Fibroblast of villous mesenchyme (primary cell): Measurements from ENCODE around the gene C1GALT1. TPM values are rescaled to one million over a fixed set of nuclear protein-coding genes. Genes with fewer than 3 reads are reported as not detected.

Experiments used
- DNase-seq: peaks from one replicate; pipeline ENCODE4 v3.0.0-alpha.2; 2010; ENCODE audit warnings: low read depth
- H3K4me3 ChIP-seq: 2 replicates; pipeline ENCODE4 v1.5.1; 2011; ENCODE audit warnings: low read depth, mild to moderate bottlenecking, low read length
- CTCF ChIP-seq: IDR thresholded peaks from 2 replicates; pipeline ENCODE4 v1.5.1; 2012; ENCODE audit warnings: low read depth, mild to moderate bottlenecking, low read length; ENCODE audit not compliant: insufficient read depth
- total RNA-seq: library from RNA; depleted of rRNA; stranded (reverse); fragments of >200 nt; gene quantifications from 2 replicates; pipeline ENCODE4 v1.2.3, GENCODE V29; 2012

Gene C1GALT1
- total RNA-seq, 1 donor = 11.7 TPM

- no peak for DNase-seq
- TF ChIP-seq CTCF = no peak
- no peak overlapping the region for H3K4me3 ChIP-seq
Observed at GRCh38 chr7:7223250-7223649, 40.9 kb downstream of the C1GALT1 start.

- TF ChIP-seq CTCF = no peak
- peak; percentile 37 for DNase-seq
- H3K4me3 ChIP-seq = no peak overlapping the region
Observed at GRCh38 chr7:7226407-7226806, 44.1 kb downstream of the C1GALT1 start.

GRCh38 chr7:7228472-7228871 lies 46.1 kb downstream of the C1GALT1 start:
- no peak for TF ChIP-seq CTCF
- peak; percentile 38 for DNase-seq
- no peak overlapping the region for H3K4me3 ChIP-seq

- no peak for DNase-seq
- TF ChIP-seq CTCF = no peak
- no peak overlapping the region for H3K4me3 ChIP-seq
Observed at GRCh38 chr7:7228967-7229366, 46.6 kb downstream of the C1GALT1 start.

GRCh38 chr7:7231000-7231399 lies 48.7 kb downstream of the C1GALT1 start:
- DNase-seq = no peak
- no peak for TF ChIP-seq CTCF
- no peak overlapping the region for H3K4me3 ChIP-seq

GRCh38 chr7:7231865-7232264 lies 49.5 kb downstream of the C1GALT1 start:
- no peak overlapping the region for H3K4me3 ChIP-seq
- no peak for DNase-seq
- TF ChIP-seq CTCF = no peak

GRCh38 chr7:7235347-7235746 lies 53.0 kb downstream of the C1GALT1 start:
- no peak for TF ChIP-seq CTCF
- peak; percentile 29 for DNase-seq
- no peak overlapping the region for H3K4me3 ChIP-seq
